GM12892 (cell line): Measurements from ENCODE around the gene SLC4A1.

ENCODE experiments used
- POLR2A ChIP-seq: IDR thresholded peaks from 2 replicates; pipeline ENCODE4 v1.6.1; 2011; ENCODE audit warnings: low read depth, low read length, control low read depth
- POLR2AphosphoS5 ChIP-seq: IDR thresholded peaks from 2 replicates; pipeline ENCODE4 v1.6.1; 2011; ENCODE audit warnings: low read depth, low read length, control low read depth

GRCh38 chr17:44236444-44236991 lies 31.4 kb downstream of the SLC4A1 start:
- TF ChIP-seq POLR2AphosphoS5 (no peak), POLR2A (no peak)
